Measurements from ENCODE around the gene ZNF385B. TPM values are rescaled to one million over a fixed set of nuclear protein-coding genes. Genes with fewer than 3 reads are reported as not detected.

ZNF385B gene
- total and polyA plus RNA-seq, 9 donors, result 4.8 to 20.9 (median 9.1) TPM

GRCh38 chr2:179412112-179412511, 449.3 kb downstream of the ZNF385B start:
- H3K4me3 ChIP-seq, result no peak overlapping the region
- no peaks in the 10 kb centered on the region for H3K27me3 ChIP-seq
- no peaks in the 10 kb centered on the region for H3K36me3 ChIP-seq
- DNase-seq, result no peak
- no peak overlapping the region for H3K27ac ChIP-seq
- no peaks in the 10 kb centered on the region for H3K4me1 ChIP-seq (ENCODE audit: insufficient read depth)
- intact Hi-C loops (cut with DNase I), result no loop called here
- H3K9me3 ChIP-seq, result no peaks in the 10 kb centered on the region
- 66 to 80% (median 67%) methylated on average over 3 of the region's 3 CpGs for WGBS, 3 donors
- TF ChIP-seq POLR2A (IDR thresholded peaks at IDR 0.05) (no peak), CTCF (IDR thresholded peaks at IDR 0.05) (no peak), EP300 (IDR thresholded peaks at IDR 0.05) (no peak)

- no peak overlapping the region for H3K27ac ChIP-seq
- peak in 2 of 5 donors; percentile 9 to 27 for DNase-seq
- no peak overlapping the region for H3K4me3 ChIP-seq
- intact Hi-C loops (cut with DNase I), result no loop called here
- H3K36me3 ChIP-seq, result no peaks in the 10 kb centered on the region
- WGBS, 3 donors, result 41 to 48% (median 44%) methylated on average over 8 of the region's 8 CpGs
- TF ChIP-seq CTCF (IDR thresholded peaks at IDR 0.05) (peak in 2 of 3 donors; percentile 10 to 51), EP300 (IDR thresholded peaks at IDR 0.05) (no peak)
- H3K4me1 ChIP-seq (ENCODE audit: insufficient read depth), result no peaks in the 10 kb centered on the region
- no peaks in the 10 kb centered on the region for H3K27me3 ChIP-seq
- no peaks in the 10 kb centered on the region for H3K9me3 ChIP-seq
These were observed 450.7 kb downstream of the ZNF385B start for GRCh38 chr2:179410552-179411356.

- H3K4me1 ChIP-seq (ENCODE audit: insufficient read depth), result no peaks in the 10 kb centered on the region
- intact Hi-C loops (cut with DNase I), result no loop called here
- H3K36me3 ChIP-seq, result no peaks in the 10 kb centered on the region
- TF ChIP-seq EP300 (IDR thresholded peaks at IDR 0.05), result no peak
- no peak for TF ChIP-seq CTCF (IDR thresholded peaks at IDR 0.05)
- no peak for TF ChIP-seq POLR2A (IDR thresholded peaks at IDR 0.05)
- H3K27me3 ChIP-seq, result no peaks in the 10 kb centered on the region
- H3K27ac ChIP-seq, result no peak overlapping the region
- no peaks in the 10 kb centered on the region for H3K9me3 ChIP-seq
- H3K4me3 ChIP-seq, result no peak overlapping the region
- no peak for DNase-seq
These were observed 457.8 kb downstream of the ZNF385B start for GRCh38 chr2:179403624-179404023.

GRCh38 chr2:179393481-179393880, 467.9 kb downstream of the ZNF385B start:
- no peak for DNase-seq
- Histone ChIP-seq H3K9me3 (no peaks in the 10 kb centered on the region), H3K27ac (no peak overlapping the region), H3K27me3 (no peaks in the 10 kb centered on the region), H3K4me1 (ENCODE audit: insufficient read depth) (no peaks in the 10 kb centered on the region), H3K4me3 (no peak overlapping the region), H3K36me3 (no peaks in the 10 kb centered on the region)
- 64 to 85% (median 78%) methylated on average over 2 of the region's 2 CpGs for WGBS, 3 donors
- TF ChIP-seq POLR2A (IDR thresholded peaks at IDR 0.05) (no peak), CTCF (IDR thresholded peaks at IDR 0.05) (no peak), EP300 (IDR thresholded peaks at IDR 0.05) (no peak)
- intact Hi-C loops (cut with DNase I), result no loop called here

MicroRNAs encoded within 50 kb of the gene (microRNA counts, 767-probe panel; counts per million panel counts)
- microRNA hsa-miR-1258, result 530 counts per million, percentile 78 among the panel's probes with 10 or more counts

Small RNAs within 50 kb of the gene (microRNA-seq; reads per million reads assigned to microRNA genes)
- gene MIR1258, result 0 to 0.38 (median 0.32) reads per million in 3 donors

Small RNAs within 50 kb of the gene (small RNA-seq; reads per million reads assigned to genes)
- not detected for gene MIR1258

Other genes with a start within 250 kb of the ZNF385B start
- 10 to 100 TPM; 16.0 to 25.2 (median 20.8) TPM for gene CWC22, start 145.7 kb upstream of the ZNF385B start, total RNA-seq
- gene CWC22, start 145.7 kb upstream of the ZNF385B start, polyA plus RNA-seq, result 10 to 100 TPM; 14.9 to 16.6 TPM

Data from ovary (tissue), 9 donors.